ENCODE measurements around the gene TRAPPC3L.

The TRAPPC3L gene

GRCh38 chr6:116450185-116450710 lies 95.2 kb downstream of the TRAPPC3L start:
- TF ChIP-seq SPI1 (IDR thresholded peaks at IDR 0.05; ENCODE audit: low read depth, low read length) (no peak), POLR2A (IDR thresholded peaks at IDR 0.05; ENCODE audit: low read depth, low read length) (no peak), PAX5 (IDR thresholded peaks at IDR 0.05; ENCODE audit: insufficient read depth, low read length, severe bottlenecking) (no peak), POU2F2 (IDR thresholded peaks at IDR 0.05; ENCODE audit: low read depth, low read length) (no peak), POLR2AphosphoS5 (IDR thresholded peaks at IDR 0.05; ENCODE audit: low read depth, low read length) (no peak), TAF1 (IDR thresholded peaks at IDR 0.05; ENCODE audit: low read depth, low read length) (no peak)
- FAIRE-seq (peak; percentile 74), DNase-seq (ENCODE audit: insufficient read length, low spot score) (no peak)

- no peak for DNase-seq (ENCODE audit: insufficient read length, low spot score)
- FAIRE-seq, result peak; percentile 5
- no peak for TF ChIP-seq POU2F2 (IDR thresholded peaks at IDR 0.05; ENCODE audit: low read depth, low read length)
Measured at GRCh38 chr6:116449565-116449964, 95.9 kb downstream of the TRAPPC3L start.

GRCh38 chr6:116447496-116448011 lies 97.9 kb downstream of the TRAPPC3L start:
- FAIRE-seq (no peak), DNase-seq (ENCODE audit: insufficient read length, low spot score) (no peak)

GRCh38 chr6:116447052-116447451 lies 98.4 kb downstream of the TRAPPC3L start:
- no peak for DNase-seq (ENCODE audit: insufficient read length, low spot score)
- FAIRE-seq, result no peak
- TF ChIP-seq POLR2A (IDR thresholded peaks at IDR 0.05; ENCODE audit: low read depth, low read length), result no peak
- no peak for TF ChIP-seq POLR2AphosphoS5 (IDR thresholded peaks at IDR 0.05; ENCODE audit: low read depth, low read length)
- no peak for TF ChIP-seq PAX5 (IDR thresholded peaks at IDR 0.05; ENCODE audit: insufficient read depth, low read length, severe bottlenecking)
- no peak for TF ChIP-seq POU2F2 (IDR thresholded peaks at IDR 0.05; ENCODE audit: low read depth, low read length)
- TF ChIP-seq SPI1 (IDR thresholded peaks at IDR 0.05; ENCODE audit: low read depth, low read length), result no peak
- TF ChIP-seq TAF1 (IDR thresholded peaks at IDR 0.05; ENCODE audit: low read depth, low read length), result no peak

More at GRCh38 chr6:116447496-116448011, 97.9 kb downstream of the TRAPPC3L start:
- TF ChIP-seq PAX5 (IDR thresholded peaks at IDR 0.05; ENCODE audit: insufficient read depth, low read length, severe bottlenecking) (no peak), POLR2AphosphoS5 (IDR thresholded peaks at IDR 0.05; ENCODE audit: low read depth, low read length) (no peak), POU2F2 (IDR thresholded peaks at IDR 0.05; ENCODE audit: low read depth, low read length) (no peak), SPI1 (IDR thresholded peaks at IDR 0.05; ENCODE audit: low read depth, low read length) (no peak), TAF1 (IDR thresholded peaks at IDR 0.05; ENCODE audit: low read depth, low read length) (no peak), POLR2A (IDR thresholded peaks at IDR 0.05; ENCODE audit: low read depth, low read length) (no peak)

GRCh38 chr6:116446399-116446798 lies 99.1 kb downstream of the TRAPPC3L start:
- TF ChIP-seq SPI1 (IDR thresholded peaks at IDR 0.05; ENCODE audit: low read depth, low read length) (peak; percentile 77), POLR2AphosphoS5 (IDR thresholded peaks at IDR 0.05; ENCODE audit: low read depth, low read length) (no peak)
- FAIRE-seq (no peak), DNase-seq (ENCODE audit: insufficient read length, low spot score) (no peak)

- TF ChIP-seq TAF1 (IDR thresholded peaks at IDR 0.05; ENCODE audit: low read depth, low read length) (no peak), POLR2A (IDR thresholded peaks at IDR 0.05; ENCODE audit: low read depth, low read length) (no peak), PAX5 (IDR thresholded peaks at IDR 0.05; ENCODE audit: insufficient read depth, low read length, severe bottlenecking) (no peak), POU2F2 (IDR thresholded peaks at IDR 0.05; ENCODE audit: low read depth, low read length) (no peak), POLR2AphosphoS5 (IDR thresholded peaks at IDR 0.05; ENCODE audit: low read depth, low read length) (no peak), SPI1 (IDR thresholded peaks at IDR 0.05; ENCODE audit: low read depth, low read length) (no peak)
- FAIRE-seq (no peak), DNase-seq (ENCODE audit: insufficient read length, low spot score) (no peak)
Measured at GRCh38 chr6:116445102-116445501, 100.4 kb downstream of the TRAPPC3L start.
